GM23338 (cell line): Measurements from ENCODE around the gene HNRNPM.

ENCODE experiments used
- CREB1 ChIP-seq: fragments of 250-450 bp; sonication (Bioruptor Pico); IDR thresholded peaks from 2 replicates; pipeline ENCODE4 v1.5.0; 2020; ENCODE audit warnings: low read depth, mild to moderate bottlenecking, moderate library complexity
- CTCF ChIP-seq, 2 experiments: fragments of 200-600 bp in 1 of 2; sonication (generic) in 1 of 2; conservative IDR thresholded peaks; 2 replicates each; pipeline versions ENCODE4 v1.5.1 to v1.6.1; 2016 to 2017; ENCODE audit warnings: antibody characterized with exemption in 2 of 2, low read depth in 2 of 2, mild to moderate bottlenecking in 2 of 2, moderate library complexity in 1 of 2
- EZH2 ChIP-seq: fragments of 200-600 bp; sonication (generic); IDR thresholded peaks from one replicate; pipeline ENCODE4 v1.8.0; 2017; ENCODE audit warnings: antibody characterized with exemption, mild to moderate bottlenecking, low read depth; ENCODE audit not compliant: unreplicated experiment
- EZH2phosphoT487 ChIP-seq: fragments of 200-600 bp; sonication (generic); IDR thresholded peaks from one replicate; pipeline ENCODE4 v1.8.1; 2018; ENCODE audit warnings: antibody characterized with exemption; ENCODE audit not compliant: unreplicated experiment
- JUNB ChIP-seq: IDR thresholded peaks from one replicate; pipeline ENCODE4 v1.6.1; 2016; ENCODE audit warnings: antibody characterized with exemption; ENCODE audit not compliant: unreplicated experiment
- NANOG ChIP-seq: IDR thresholded peaks from 2 replicates; pipeline ENCODE4 v1.6.1; 2016; ENCODE audit warnings: antibody characterized with exemption, borderline replicate concordance
- POLR2AphosphoS5 ChIP-seq: IDR thresholded peaks from 2 replicates; pipeline ENCODE4 v1.6.1; 2016; ENCODE audit warnings: antibody characterized with exemption, low read depth
- STAT1 ChIP-seq: IDR thresholded peaks from one replicate; pipeline ENCODE4 v1.6.1; 2016; ENCODE audit warnings: antibody characterized with exemption; ENCODE audit not compliant: unreplicated experiment
- ZNF114 ChIP-seq: fragments of 250-450 bp; sonication (Bioruptor Pico); IDR thresholded peaks from 2 replicates; pipeline ENCODE4 v1.5.0; 2020; ENCODE audit warnings: mild to moderate bottlenecking, moderate library complexity
- ZNF331 ChIP-seq: fragments of 250-450 bp; sonication (Bioruptor Pico); IDR thresholded peaks from 2 replicates; pipeline ENCODE4 v1.5.0; 2020; ENCODE audit warnings: low read depth, mild to moderate bottlenecking, moderate library complexity
- ZNF462 ChIP-seq: fragments of 250-450 bp; sonication (Bioruptor Pico); IDR thresholded peaks from 2 replicates; pipeline ENCODE4 v1.5.0; 2020; ENCODE audit warnings: mild to moderate bottlenecking, moderate library complexity
- TF ChIP-seq, protein P1 (sequence below): IDR thresholded peaks from one replicate; pipeline ENCODE4 v1.6.1; 2018; ENCODE audit warnings: antibody characterized with exemption; ENCODE audit not compliant: unreplicated experiment

DNA sequence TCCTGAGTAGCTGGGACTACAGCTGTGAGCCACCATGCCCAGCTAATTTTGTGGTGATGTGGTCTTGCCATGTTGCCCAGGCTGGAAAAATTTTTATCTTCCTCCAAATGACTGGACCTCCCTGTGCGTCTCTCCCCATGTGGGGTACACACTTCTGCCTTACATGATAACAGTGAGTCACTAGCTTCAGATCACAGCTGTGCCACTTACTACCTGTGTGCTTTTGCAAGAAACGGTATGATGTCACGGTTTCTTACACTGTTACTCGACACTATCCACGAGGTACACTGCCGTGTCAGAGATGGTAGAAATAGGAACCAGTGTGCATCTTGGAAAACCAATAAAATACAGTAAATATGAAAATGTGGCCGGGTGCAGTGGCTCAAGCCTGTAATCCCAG lies 86.7 kb downstream of the HNRNPM start:
- TF ChIP-seq CTCF (conservative IDR thresholded peaks at IDR 0.05; ENCODE audit: low read depth in 2 of 2) (no peak), EZH2phosphoT487 (no peak), CREB1 (CRISPR knock-in tag) (no peak), POLR2AphosphoS5 (no peak), ZNF462 (no peak), EZH2 (no peak), ZNF331 (CRISPR knock-in tag) (no peak), STAT1 (no peak), JUNB (no peak), ZNF114 (CRISPR knock-in tag) (no peak), NANOG (no peak)
- TF ChIP-seq, protein P1, sequence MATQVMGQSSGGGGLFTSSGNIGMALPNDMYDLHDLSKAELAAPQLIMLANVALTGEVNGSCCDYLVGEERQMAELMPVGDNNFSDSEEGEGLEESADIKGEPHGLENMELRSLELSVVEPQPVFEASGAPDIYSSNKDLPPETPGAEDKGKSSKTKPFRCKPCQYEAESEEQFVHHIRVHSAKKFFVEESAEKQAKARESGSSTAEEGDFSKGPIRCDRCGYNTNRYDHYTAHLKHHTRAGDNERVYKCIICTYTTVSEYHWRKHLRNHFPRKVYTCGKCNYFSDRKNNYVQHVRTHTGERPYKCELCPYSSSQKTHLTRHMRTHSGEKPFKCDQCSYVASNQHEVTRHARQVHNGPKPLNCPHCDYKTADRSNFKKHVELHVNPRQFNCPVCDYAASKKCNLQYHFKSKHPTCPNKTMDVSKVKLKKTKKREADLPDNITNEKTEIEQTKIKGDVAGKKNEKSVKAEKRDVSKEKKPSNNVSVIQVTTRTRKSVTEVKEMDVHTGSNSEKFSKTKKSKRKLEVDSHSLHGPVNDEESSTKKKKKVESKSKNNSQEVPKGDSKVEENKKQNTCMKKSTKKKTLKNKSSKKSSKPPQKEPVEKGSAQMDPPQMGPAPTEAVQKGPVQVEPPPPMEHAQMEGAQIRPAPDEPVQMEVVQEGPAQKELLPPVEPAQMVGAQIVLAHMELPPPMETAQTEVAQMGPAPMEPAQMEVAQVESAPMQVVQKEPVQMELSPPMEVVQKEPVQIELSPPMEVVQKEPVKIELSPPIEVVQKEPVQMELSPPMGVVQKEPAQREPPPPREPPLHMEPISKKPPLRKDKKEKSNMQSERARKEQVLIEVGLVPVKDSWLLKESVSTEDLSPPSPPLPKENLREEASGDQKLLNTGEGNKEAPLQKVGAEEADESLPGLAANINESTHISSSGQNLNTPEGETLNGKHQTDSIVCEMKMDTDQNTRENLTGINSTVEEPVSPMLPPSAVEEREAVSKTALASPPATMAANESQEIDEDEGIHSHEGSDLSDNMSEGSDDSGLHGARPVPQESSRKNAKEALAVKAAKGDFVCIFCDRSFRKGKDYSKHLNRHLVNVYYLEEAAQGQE = no peak
